ENCODE results near the gene PADI1.
A peak's percentile ranks its signal among the peaks of the same experiment; 100 is the strongest.

PADI1 gene

DNA sequence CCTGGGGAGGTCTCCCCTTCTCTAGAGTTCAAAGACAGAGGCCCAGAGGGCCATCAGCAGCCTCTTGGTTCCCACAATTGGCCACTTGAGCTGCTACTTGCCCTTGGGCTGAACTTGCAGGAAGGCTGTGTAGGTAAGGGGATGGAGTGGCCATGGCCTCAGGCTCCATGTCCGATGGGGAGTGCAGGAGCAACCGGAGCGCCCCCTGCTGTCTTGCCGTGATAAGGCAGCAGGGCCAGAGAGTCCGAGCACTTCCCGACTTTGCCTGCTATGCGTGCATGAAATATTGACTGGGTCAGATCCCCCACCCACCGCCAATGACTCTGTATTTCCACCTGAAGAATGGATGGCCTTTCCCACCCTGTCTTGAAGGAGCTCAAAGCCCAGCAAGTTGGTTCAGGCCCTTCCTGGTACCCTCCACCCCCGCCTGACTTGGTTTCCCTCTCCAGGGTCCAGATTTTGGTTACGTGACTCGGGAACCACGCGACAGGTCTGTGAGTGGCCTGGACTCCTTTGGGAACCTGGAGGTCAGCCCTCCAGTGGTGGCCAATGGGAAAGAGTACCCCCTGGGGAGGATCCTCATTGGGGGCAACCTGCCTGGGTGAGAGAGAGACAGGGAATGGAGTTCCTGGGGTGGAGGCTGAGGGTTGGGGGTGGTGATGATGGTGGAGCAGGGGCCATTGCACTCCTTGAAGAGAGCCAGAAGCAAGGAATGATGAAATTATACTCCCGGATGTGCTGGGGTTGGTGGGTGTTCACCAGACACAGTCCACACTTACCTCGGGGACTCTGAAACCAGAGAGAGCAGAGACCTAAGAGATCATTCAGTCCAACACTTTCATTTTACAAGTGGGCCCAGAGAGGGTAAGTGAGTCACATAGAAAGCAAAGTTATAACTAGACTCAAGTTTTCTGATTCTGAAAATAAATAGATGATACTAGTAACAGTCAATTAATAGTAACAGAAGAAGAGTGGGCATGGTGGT, 69.5 kb downstream of the PADI1 start:
- DNase-seq, result peak; percentile 65

GRCh38 chr1:17276568-17276967, 71.6 kb downstream of the PADI1 start:
- no peak for DNase-seq

DNA sequence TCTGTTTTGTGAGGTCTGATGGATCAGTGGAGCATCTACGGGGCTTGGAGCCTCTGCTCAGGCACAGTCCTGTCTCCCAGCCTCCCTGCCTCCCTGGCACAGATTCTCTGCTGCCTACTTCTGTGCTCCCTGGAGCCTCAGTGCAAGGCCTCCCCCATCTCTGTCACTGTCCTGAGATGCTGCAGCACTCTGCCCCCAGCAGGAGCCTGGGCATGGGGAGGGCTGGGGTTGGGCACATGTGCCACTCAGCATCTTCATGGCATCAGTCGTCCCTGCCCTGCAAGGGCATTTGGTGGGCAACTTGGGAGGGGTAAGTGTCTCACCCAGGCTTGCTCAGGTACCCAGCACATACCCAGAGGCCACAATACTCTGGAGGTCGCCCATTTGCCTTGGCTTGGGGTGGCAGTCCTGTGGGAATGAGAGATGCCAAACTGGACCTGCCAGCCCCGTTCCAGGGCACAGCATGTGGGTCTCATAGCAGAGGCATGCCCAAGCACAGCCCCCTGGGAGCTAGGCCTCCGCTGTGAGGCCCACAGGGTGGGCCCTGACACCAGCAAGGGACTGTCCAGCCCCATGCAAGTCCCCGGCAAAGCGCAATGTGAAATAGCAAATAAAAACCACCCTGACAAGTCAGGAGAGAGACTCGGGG, 72.7 kb downstream of the PADI1 start:
- no peak for DNase-seq

- DNase-seq, result no peak
Measured at GRCh38 chr1:17278996-17279830, 74.3 kb downstream of the PADI1 start.

DNA sequence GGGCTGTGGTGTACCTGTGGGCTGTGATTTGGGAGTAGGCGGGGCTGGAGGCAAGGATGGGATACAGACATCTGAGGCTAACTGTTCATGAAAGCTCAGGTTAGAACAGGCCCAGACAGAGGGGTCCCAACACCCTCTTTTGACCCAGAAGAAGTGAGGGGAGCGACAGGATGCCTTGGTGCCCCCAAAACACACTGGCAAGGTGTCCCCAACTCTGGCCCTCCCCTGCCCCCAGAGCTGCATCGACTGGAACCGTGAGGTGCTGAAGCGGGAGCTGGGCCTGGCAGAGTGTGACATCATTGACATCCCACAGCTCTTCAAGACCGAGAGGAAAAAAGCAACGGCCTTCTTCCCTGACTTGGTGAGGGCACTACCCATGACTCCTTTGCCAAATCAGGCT, 75.5 kb downstream of the PADI1 start:
- no peak for DNase-seq

- DNase-seq, result no peak
Measured at GRCh38 chr1:17280894-17281293, 76.0 kb downstream of the PADI1 start.

DNA sequence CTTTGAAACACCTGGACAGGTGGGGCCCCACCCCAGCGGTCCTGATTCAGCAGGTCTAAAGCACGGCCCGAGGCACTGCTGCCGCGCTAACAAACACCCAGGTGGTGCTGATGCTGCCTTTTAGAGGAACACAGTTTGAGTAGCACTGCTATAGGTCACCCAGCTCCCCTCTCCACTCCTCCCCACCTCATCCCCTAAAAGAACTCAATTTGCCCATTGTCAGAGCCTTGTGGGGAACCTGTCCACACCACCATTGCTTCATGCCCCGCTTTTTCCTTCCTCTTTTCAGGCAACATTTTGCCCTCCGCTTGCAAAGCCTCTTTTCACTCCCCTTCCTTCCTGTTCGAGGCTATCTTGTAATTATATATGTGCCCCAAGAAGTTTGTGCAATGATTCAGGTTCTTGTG, 76.8 kb downstream of the PADI1 start:
- DNase-seq, result no peak

GRCh38 chr1:17282836-17283235, 77.9 kb downstream of the PADI1 start:
- DNase-seq, result no peak

GRCh38 chr1:17286646-17287045, 81.7 kb downstream of the PADI1 start:
- DNase-seq, result no peak

DNA sequence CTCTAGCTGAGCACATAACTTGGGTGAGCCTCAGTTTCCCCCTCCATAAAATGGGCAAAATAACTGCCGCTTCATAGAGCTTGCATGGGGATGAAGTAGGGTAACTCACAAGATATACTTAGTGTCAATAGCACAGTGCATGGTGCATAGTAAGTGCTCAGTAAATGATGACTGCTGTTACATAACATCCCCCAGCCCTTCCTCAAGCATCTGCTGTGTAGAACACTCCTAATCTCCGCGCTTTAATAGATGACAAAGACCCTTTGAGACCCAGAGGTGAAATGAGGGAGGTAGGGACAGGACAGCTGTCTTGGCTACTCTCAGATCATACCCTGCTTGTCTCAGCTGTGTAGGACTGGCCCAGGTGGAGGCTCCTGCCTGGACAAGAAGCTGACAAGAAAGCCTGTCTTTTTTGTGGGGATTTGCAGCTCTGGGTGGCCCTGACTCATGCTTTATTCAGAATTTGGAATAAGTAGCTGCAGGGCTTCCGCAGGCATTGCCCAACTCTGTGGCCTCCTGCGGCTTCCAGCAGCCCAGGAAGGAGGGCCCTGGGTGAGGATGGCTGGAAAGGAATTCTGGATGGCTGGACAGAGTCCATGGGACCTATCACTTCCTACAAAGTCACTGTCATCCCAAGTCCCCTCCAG, 82.3 kb downstream of the PADI1 start:
- no peak for DNase-seq

GRCh38 chr1:17289721-17290120, 84.8 kb downstream of the PADI1 start:
- DNase-seq, result no peak

GRCh38 chr1:17290553-17290952, 85.6 kb downstream of the PADI1 start:
- no peak for DNase-seq

- no peak for DNase-seq
Measured at GRCh38 chr1:17292299-17293160, 87.6 kb downstream of the PADI1 start.

GRCh38 chr1:17293681-17294425, 88.9 kb downstream of the PADI1 start:
- no peak for DNase-seq

DNA sequence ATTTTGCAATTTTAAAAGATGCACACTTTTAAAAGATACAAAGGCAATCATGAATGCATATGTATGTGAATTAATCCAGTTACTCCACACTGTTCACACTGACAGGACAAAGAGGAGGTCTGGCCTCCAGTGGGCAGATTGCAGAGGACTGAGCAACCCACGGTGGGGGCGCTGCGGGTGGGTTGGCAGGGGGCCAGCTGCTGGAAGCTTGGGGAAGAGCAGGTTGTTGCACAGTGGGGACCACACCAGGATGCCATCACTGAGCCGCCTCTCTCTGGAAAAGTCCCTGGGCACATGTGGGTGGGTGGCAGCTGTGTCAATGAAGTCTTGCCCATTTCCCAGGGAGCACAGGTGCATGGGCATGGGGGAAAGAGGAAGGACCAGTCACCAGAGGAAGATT, 90.4 kb downstream of the PADI1 start:
- no peak for DNase-seq
